NOMO-1 treated with dmso at 0.1 percent for 144 hours (cell line): ENCODE data around the gene TIAL1.
"Not testable (repeated sequence)": the region's sequence is repeated elsewhere in the genome, so short reads cannot be mapped to it uniquely, and the experiment has no call there.

ENCODE experiments used
- DNase-seq: peaks from one replicate; lab custom pipeline; 2025; ENCODE audit not compliant: unreplicated experiment; lab: John Stamatoyannopoulos, UW

Gene TIAL1

GRCh38 chr10:119550827-119551226, 45.9 kb downstream of the TIAL1 start:
- no peak for DNase-seq

GRCh38 chr10:119549247-119549999, 47.3 kb downstream of the TIAL1 start:
- DNase-seq, result no peak

GRCh38 chr10:119546009-119546408, 50.8 kb downstream of the TIAL1 start:
- no peak for DNase-seq

- DNase-seq, result no peak
Measured at GRCh38 chr10:119545310-119545709, 51.5 kb downstream of the TIAL1 start.

GRCh38 chr10:119543814-119544642, 52.7 kb downstream of the TIAL1 start:
- DNase-seq, result no peak

GRCh38 chr10:119542988-119543813, 53.6 kb downstream of the TIAL1 start:
- peak; percentile 31 for DNase-seq

GRCh38 chr10:119542357-119542987, 54.3 kb downstream of the TIAL1 start, which contains the start of gene RGS10:
Gene RGS10, minus strand, starts transcription at chr10:119542719. Its CDS starts 81 bp downstream, at chr10:119542638.
- DNase-seq, result peak; percentile 85

- peak; percentile 59 for DNase-seq
Measured at GRCh38 chr10:119541459-119542356, 55.1 kb downstream of the TIAL1 start.

- DNase-seq, result no peak
Measured at GRCh38 chr10:119541046-119541445, 55.7 kb downstream of the TIAL1 start.

GRCh38 chr10:119540038-119540437, 56.7 kb downstream of the TIAL1 start:
- DNase-seq, result no peak

GRCh38 chr10:119539359-119539825, 57.4 kb downstream of the TIAL1 start:
- DNase-seq, result no peak

GRCh38 chr10:119538632-119539358, 58.0 kb downstream of the TIAL1 start:
- no peak for DNase-seq

- DNase-seq, result no peak
Measured at GRCh38 chr10:119537953-119538630, 58.7 kb downstream of the TIAL1 start.

GRCh38 chr10:119536508-119537025, 60.2 kb downstream of the TIAL1 start:
- DNase-seq, result no peak

- no peak for DNase-seq
Measured at GRCh38 chr10:119535837-119536507, 60.8 kb downstream of the TIAL1 start.

- no peak for DNase-seq
Measured at GRCh38 chr10:119535305-119535704, 61.5 kb downstream of the TIAL1 start.

- DNase-seq, result no peak
Measured at GRCh38 chr10:119533473-119533872, 63.3 kb downstream of the TIAL1 start.

GRCh38 chr10:119532791-119533190, 64.0 kb downstream of the TIAL1 start:
- not testable (repeated sequence) for DNase-seq
